HepG2 (cell line): ENCODE data around the gene PIEZO1. TPM values are rescaled to one million over a fixed set of nuclear protein-coding genes. Genes with fewer than 3 reads are reported as not detected.

ENCODE experiments used
- CC2D1A ChIP-seq: sonication (generic); formaldehyde crosslinking; IDR thresholded peaks from 2 replicates; pipeline ENCODE4 v1.8.1; 2023; ENCODE audit warnings: mild to moderate bottlenecking, missing genetic modification reagents
- CEBPG ChIP-seq: IDR thresholded peaks from 2 replicates; pipeline ENCODE4 v1.6.1; 2016
- CEBPZ ChIP-seq: IDR thresholded peaks from 2 replicates; pipeline ENCODE4 v1.6.1; 2012; ENCODE audit warnings: low read length, improper control_type of control experiment
- CHD4 ChIP-seq: fragments of 200-600 bp; sonication (generic); IDR thresholded peaks from 2 replicates; pipeline ENCODE4 v1.7.0; 2017; ENCODE audit warnings: mild to moderate bottlenecking, low read length, borderline replicate concordance
- HMG20B ChIP-seq: conservative IDR thresholded peaks from 2 replicates; pipeline ENCODE4 v1.6.1; 2016; ENCODE audit warnings: missing genetic modification reagents, missing compliant biosample characterization
- HOXD1 ChIP-seq: sonication (generic); formaldehyde crosslinking; IDR thresholded peaks from 2 replicates; pipeline ENCODE4 v1.5.0; 2020; ENCODE audit warnings: missing genetic modification reagents
- LCORL ChIP-seq, 2 experiments: fragments of 450-650 bp in 1 of 2; sonication (generic) in 1 of 2; formaldehyde crosslinking in 1 of 2; IDR thresholded peaks; 2 replicates each; pipeline versions ENCODE4 v1.5.0 to v1.6.1; 2017 to 2020; ENCODE audit warnings: antibody characterized with exemption in 1 of 2, missing genetic modification reagents in 1 of 2
- MAFG ChIP-seq: sonication (generic); formaldehyde crosslinking; IDR thresholded peaks from 2 replicates; pipeline ENCODE4 v1.5.1; 2020; ENCODE audit warnings: mild to moderate bottlenecking, missing genetic modification reagents
- NR3C1 ChIP-seq: sonication (generic); formaldehyde crosslinking; IDR thresholded peaks from 2 replicates; pipeline ENCODE4 v1.4.0; 2020; ENCODE audit warnings: missing genetic modification reagents
- PHB2 ChIP-seq: fragments of 450-650 bp; IDR thresholded peaks from 2 replicates; pipeline ENCODE4 v1.6.1; 2018; ENCODE audit not compliant: partially characterized antibody
- PITX1 ChIP-seq: sonication (generic); formaldehyde crosslinking; IDR thresholded peaks from 2 replicates; pipeline ENCODE4 v1.5.1; 2020; ENCODE audit warnings: mild to moderate bottlenecking, missing genetic modification reagents
- PLRG1 ChIP-seq: fragments of 450-650 bp; conservative IDR thresholded peaks from 2 replicates; pipeline ENCODE4 v1.6.1; 2016
- SMARCE1 ChIP-seq: fragments of 450-650 bp; IDR thresholded peaks from 2 replicates; pipeline ENCODE4 v1.6.1; 2017; ENCODE audit warnings: borderline replicate concordance
- SRSF4 ChIP-seq: fragments of 200-400 bp; formaldehyde crosslinking; IDR thresholded peaks from one replicate; pipeline ENCODE4 v1.6.1; 2018; ENCODE audit warnings: mild to moderate bottlenecking, low read depth, low read length, moderate library complexity; ENCODE audit not compliant: poor library complexity, severe bottlenecking
- SRY ChIP-seq: sonication (generic); formaldehyde crosslinking; IDR thresholded peaks from 2 replicates; pipeline ENCODE4 v1.8.0; 2022; ENCODE audit warnings: mild to moderate bottlenecking, missing genetic modification reagents
- THYN1 ChIP-seq: sonication (generic); formaldehyde crosslinking; IDR thresholded peaks from 2 replicates; pipeline ENCODE4 v1.8.1; 2023; ENCODE audit warnings: low read depth, mild to moderate bottlenecking, moderate library complexity, missing genetic modification reagents, borderline replicate concordance
- UBTF ChIP-seq: sonication (generic); formaldehyde crosslinking; IDR thresholded peaks from 2 replicates; pipeline ENCODE4 v1.4.0; 2020; ENCODE audit warnings: mild to moderate bottlenecking, missing genetic modification reagents
- ZNF354B ChIP-seq: sonication (generic); formaldehyde crosslinking; IDR thresholded peaks from 2 replicates; pipeline ENCODE4 v1.8.0; 2022; ENCODE audit warnings: mild to moderate bottlenecking, missing genetic modification reagents
- ZNF772 ChIP-seq: sonication (generic); formaldehyde crosslinking; IDR thresholded peaks from 2 replicates; pipeline ENCODE4 v1.5.0; 2020; ENCODE audit warnings: mild to moderate bottlenecking, missing genetic modification reagents
- polyA plus RNA-seq, 8 experiments: library from polyadenylated mRNA; depleted of rRNA in 3 of 8; stranded (reverse) in 7 of 8; unstranded in 1 of 8; fragments of >200 nt; fragmentation: Illumina TruSeq in 4 of 8; extraction: Trizol in 4 of 8; gene quantifications; 2 replicates each; pipeline versions ENCODE4 v1.2.1 to v1.2.3, GENCODE V29; 2011 to 2016; ENCODE audit warnings: low read depth in 4 of 8, missing spikeins in 1 of 8, mixed read lengths in 1 of 8; ENCODE audit not compliant: insufficient read depth in 1 of 8
- total RNA-seq, 5 experiments: library from RNA; depleted of rRNA; stranded (reverse); fragments of >200 nt; fragmentation: Illumina TruSeq; extraction: Trizol; gene quantifications; 2 replicates each; pipeline ENCODE4 v1.2.3, GENCODE V29; 2016; ENCODE audit warnings: low read depth in 1 of 5
- TF ChIP-seq, protein P1 (sequence below): sonication (generic); formaldehyde crosslinking; IDR thresholded peaks from 2 replicates; pipeline ENCODE4 v1.5.1; 2020; ENCODE audit warnings: mild to moderate bottlenecking, missing genetic modification reagents, moderate library complexity
- TF ChIP-seq, protein P2 (sequence below): sonication (generic); formaldehyde crosslinking; IDR thresholded peaks from 2 replicates; pipeline ENCODE4 v1.9.0; 2021; ENCODE audit warnings: missing genetic modification reagents, borderline replicate concordance

PIEZO1 gene
- total and polyA plus RNA-seq, 2 of the 13 experiments (the other 11 are each of a cell fraction or from before 2014, with no cell fraction given), result 67.9 to 85.0 TPM

GRCh38 chr16:88759245-88759975 is 25.6 kb downstream of the PIEZO1 start (continued):
- TF ChIP-seq SRSF4 (no peak), ZNF772 (peak; percentile 96), CHD4 (no peak), THYN1 (no peak), MAFG (no peak), SMARCE1 (no peak), HMG20B (CRISPR knock-in tag) (no peak), CEBPG (CRISPR knock-in tag) (0 out of 2 replicates have a peak, but pooled peaks have one; percentile 17), NR3C1 (CRISPR knock-in tag) (no peak), SRY (CRISPR knock-in tag) (0 out of 2 replicates have a peak, but pooled peaks have one; percentile 60), CC2D1A (CRISPR knock-in tag) (no peak), PLRG1 (no peak), UBTF (CRISPR knock-in tag) (peak; percentile 87), PHB2 (no peak), CEBPZ (no peak), HOXD1 (CRISPR knock-in tag) (no peak), LCORL (IDR thresholded peaks at IDR 0.05) (no peak), LCORL (CRISPR knock-in tag; IDR thresholded peaks at IDR 0.05) (peak; percentile 97), ZNF354B (CRISPR knock-in tag) (no peak), PITX1 (CRISPR knock-in tag) (peak; percentile 10; the same call in 1 of the 2 replicates)
- TF ChIP-seq, protein P1, sequence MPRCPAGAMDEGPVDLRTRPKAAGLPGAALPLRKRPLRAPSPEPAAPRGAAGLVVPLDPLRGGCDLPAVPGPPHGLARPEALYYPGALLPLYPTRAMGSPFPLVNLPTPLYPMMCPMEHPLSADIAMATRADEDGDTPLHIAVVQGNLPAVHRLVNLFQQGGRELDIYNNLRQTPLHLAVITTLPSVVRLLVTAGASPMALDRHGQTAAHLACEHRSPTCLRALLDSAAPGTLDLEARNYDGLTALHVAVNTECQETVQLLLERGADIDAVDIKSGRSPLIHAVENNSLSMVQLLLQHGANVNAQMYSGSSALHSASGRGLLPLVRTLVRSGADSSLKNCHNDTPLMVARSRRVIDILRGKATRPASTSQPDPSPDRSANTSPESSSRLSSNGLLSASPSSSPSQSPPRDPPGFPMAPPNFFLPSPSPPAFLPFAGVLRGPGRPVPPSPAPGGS (CRISPR knock-in tag), result peak; percentile 92
- TF ChIP-seq, protein P2, sequence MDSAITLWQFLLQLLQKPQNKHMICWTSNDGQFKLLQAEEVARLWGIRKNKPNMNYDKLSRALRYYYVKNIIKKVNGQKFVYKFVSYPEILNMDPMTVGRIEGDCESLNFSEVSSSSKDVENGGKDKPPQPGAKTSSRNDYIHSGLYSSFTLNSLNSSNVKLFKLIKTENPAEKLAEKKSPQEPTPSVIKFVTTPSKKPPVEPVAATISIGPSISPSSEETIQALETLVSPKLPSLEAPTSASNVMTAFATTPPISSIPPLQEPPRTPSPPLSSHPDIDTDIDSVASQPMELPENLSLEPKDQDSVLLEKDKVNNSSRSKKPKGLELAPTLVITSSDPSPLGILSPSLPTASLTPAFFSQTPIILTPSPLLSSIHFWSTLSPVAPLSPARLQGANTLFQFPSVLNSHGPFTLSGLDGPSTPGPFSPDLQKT (CRISPR knock-in tag), result no peak
